Keratinocyte (primary cell): ENCODE results near the gene CCL17. TPM values are rescaled to one million over a fixed set of nuclear protein-coding genes. Genes with fewer than 3 reads are reported as not detected.

Experiments
- DNase-seq: peaks from one replicate; pipeline ENCODE4 v3.0.0-alpha.2; 2011; ENCODE audit warnings: low read depth, missing footprints, low spot score
- FAIRE-seq: peaks from 2 replicates; lab custom pipeline; 2011; peaks lifted over from hg19 to GRCh38; lab: Jason Lieb, UNC
- H2AFZ ChIP-seq: 2 replicates; pipeline ENCODE4 v1.6.0; 2012; ENCODE audit warnings: low read length, control low read depth, inconsistent platforms; ENCODE audit not compliant: control insufficient read depth
- H3K27ac ChIP-seq: 2 replicates; pipeline ENCODE4 v1.5.1; 2011; ENCODE audit warnings: low read length; ENCODE audit not compliant: control insufficient read depth, insufficient read depth
- H3K27me3 ChIP-seq: 3 replicates; pipeline ENCODE4 v1.6.0; 2011; ENCODE audit warnings: low read length; ENCODE audit not compliant: control insufficient read depth, insufficient read depth; ENCODE audit errors: extremely low read depth
- H3K36me3 ChIP-seq, 2 experiments: 2 replicates in 1 of 2; 3 replicates in 1 of 2; pipeline ENCODE4 v1.5.1; 2011; ENCODE audit warnings: low read length in 2 of 2, mild to moderate bottlenecking in 1 of 2; ENCODE audit not compliant: control insufficient read depth in 2 of 2, insufficient read depth in 2 of 2; ENCODE audit errors: extremely low read depth in 1 of 2
- H3K4me1 ChIP-seq: 3 replicates; pipeline ENCODE4 v1.5.1; 2011; ENCODE audit warnings: low read length; ENCODE audit not compliant: control insufficient read depth, insufficient read depth; ENCODE audit errors: extremely low read depth
- H3K4me2 ChIP-seq: 3 replicates; pipeline ENCODE4 v1.6.0; 2011; ENCODE audit warnings: low read depth, low read length; ENCODE audit not compliant: control insufficient read depth, insufficient read depth; ENCODE audit errors: extremely low read depth
- H3K4me3 ChIP-seq, 3 experiments: fragments of 200-600 bp in 1 of 3; sonication (generic) in 1 of 3; 2 replicates in 2 of 3; 3 replicates in 1 of 3; pipeline ENCODE4 v1.5.1; 2011 to 2016; ENCODE audit warnings: low read length in 3 of 3, mild to moderate bottlenecking in 3 of 3, control low read depth in 2 of 3, inconsistent platforms in 1 of 3, low read depth in 1 of 3, mixed read lengths in 1 of 3, mixed run types in 1 of 3, moderate library complexity in 1 of 3; ENCODE audit not compliant: control insufficient read depth in 2 of 3, insufficient read depth in 2 of 3; ENCODE audit errors: extremely low read depth in 1 of 3
- H3K79me2 ChIP-seq: 2 replicates; pipeline ENCODE4 v1.6.0; 2012; ENCODE audit warnings: low read length; ENCODE audit not compliant: control insufficient read depth, insufficient read depth
- H3K9ac ChIP-seq: 3 replicates; pipeline ENCODE4 v1.6.0; 2011; ENCODE audit warnings: low read length; ENCODE audit not compliant: control insufficient read depth, insufficient read depth; ENCODE audit errors: extremely low read depth
- H3K9me1 ChIP-seq: 3 replicates; pipeline ENCODE4 v1.6.0; 2011; ENCODE audit warnings: low read length; ENCODE audit not compliant: control insufficient read depth, insufficient read depth; ENCODE audit errors: extremely low read depth
- H3K9me3 ChIP-seq: 2 replicates; pipeline ENCODE4 v1.5.1; 2012; ENCODE audit warnings: low read depth, low read length; ENCODE audit not compliant: control insufficient read depth
- H4K20me1 ChIP-seq: 3 replicates; pipeline ENCODE4 v1.6.0; 2011; ENCODE audit warnings: low read length; ENCODE audit not compliant: control insufficient read depth, insufficient read depth; ENCODE audit errors: extremely low read depth
- CTCF ChIP-seq, 3 experiments: IDR thresholded peaks in 1 of 3; conservative IDR thresholded peaks in 1 of 3; optimal IDR thresholded peaks in 1 of 3; 2 replicates in 2 of 3; 3 replicates in 1 of 3; pipeline versions ENCODE3 to v1.5.1; 2011; ENCODE audit warnings: low read length in 3 of 3, mild to moderate bottlenecking in 3 of 3, moderate library complexity in 2 of 3, control low read depth in 1 of 3, inconsistent platforms in 1 of 3; ENCODE audit not compliant: insufficient read depth in 2 of 3; ENCODE audit errors: extremely low read depth in 1 of 3
- EZH2 ChIP-seq: IDR thresholded peaks from one replicate; pipeline ENCODE4 v1.6.1; 2012; ENCODE audit warnings: inconsistent platforms, mild to moderate bottlenecking, low read length, moderate library complexity
- dilution Hi-C: fragments of 300-500 bp; cut with MboI; formaldehyde crosslinking; loops from one replicate; pipeline ENCODE4 v1.7.0; 2020; ENCODE audit warnings: low sequenced_read_pairs; ENCODE audit not compliant: extremely low pct_ligation_motif_present
- polyA plus RNA-seq, 5 experiments: library from polyadenylated mRNA; depleted of rRNA in 3 of 5; stranded (reverse) in 3 of 5; stranded (forward) in 1 of 5; unstranded in 1 of 5; fragments of >200 nt; gene quantifications; 1 replicate in 1 of 5; 2 replicates in 3 of 5; 3 replicates in 1 of 5; pipeline versions ENCODE4 v1.2.1 to v1.2.3, GENCODE V29; 2011 to 2012; ENCODE audit warnings: missing spikeins in 2 of 5, low read depth in 1 of 5, low replicate concordance in 1 of 5

Gene CCL17
- polyA plus RNA-seq, 1 donor (not counting 4 experiments of a cell fraction or from before 2014, with no cell fraction given), result not detected

GRCh38 chr16:57407521-57408353 lies 3.2 kb downstream of the CCL17 start:
- Histone ChIP-seq H3K9ac (no peak overlapping the region), H3K79me2 (no peaks in the 10 kb centered on the region), H3K9me3 (peaks cover 1% of the 10 kb centered on the region), H3K9me1 (no peaks in the 10 kb centered on the region), H2AFZ (no peak overlapping the region), H3K4me2 (no peak overlapping the region), H4K20me1 (no peaks in the 10 kb centered on the region), H3K27ac (no peak overlapping the region), H3K4me3 (no peak overlapping the region), H3K4me1 (peaks cover 11% of the 10 kb centered on the region), H3K27me3 (peaks cover 24% of the 10 kb centered on the region), H3K36me3 (no peaks in the 10 kb centered on the region)
- TF ChIP-seq CTCF (optimal IDR thresholded peaks at IDR 0.05 in 1 of 3, IDR thresholded peaks at IDR 0.05 in 1 of 3, conservative IDR thresholded peaks at IDR 0.05 in 1 of 3; ENCODE audit: extremely low read depth in 1 of 3, insufficient read depth in 2 of 3, low read length in 3 of 3), result no peak
- TF ChIP-seq EZH2, result no peak
- FAIRE-seq (no peak), DNase-seq (no peak)
- dilution Hi-C loops, result no loop called here

- H3K9me1 ChIP-seq, result no peaks in the 10 kb centered on the region
Observed at GRCh38 chr16:57409065-57409464, 4.5 kb downstream of the CCL17 start.

More at GRCh38 chr16:57409065-57409464, 4.5 kb downstream of the CCL17 start:
- dilution Hi-C loops, result no loop called here
- no peak overlapping the region for H3K4me2 ChIP-seq
- no peak overlapping the region for H3K9ac ChIP-seq
- DNase-seq, result no peak
- no peak overlapping the region for H2AFZ ChIP-seq
- FAIRE-seq, result no peak
- H3K4me1 ChIP-seq, result peaks cover 11% of the 10 kb centered on the region
- TF ChIP-seq CTCF (optimal IDR thresholded peaks at IDR 0.05 in 1 of 3, IDR thresholded peaks at IDR 0.05 in 1 of 3, conservative IDR thresholded peaks at IDR 0.05 in 1 of 3; ENCODE audit: extremely low read depth in 1 of 3, insufficient read depth in 2 of 3, low read length in 3 of 3) (no peak), EZH2 (no peak)
- peaks cover 29% of the 10 kb centered on the region for H3K27me3 ChIP-seq
- H3K27ac ChIP-seq, result no peak overlapping the region
- no peaks in the 10 kb centered on the region for H3K36me3 ChIP-seq
- H3K4me3 ChIP-seq, result no peak overlapping the region
- H3K9me3 ChIP-seq, result peaks cover 1% of the 10 kb centered on the region
- no peaks in the 10 kb centered on the region for H4K20me1 ChIP-seq
- no peaks in the 10 kb centered on the region for H3K79me2 ChIP-seq
